Ishikawa (cell line): Measurements from ENCODE around the gene IL12RB2.

Source experiments
- CEBPB ChIP-seq: IDR thresholded peaks from 2 replicates; pipeline ENCODE4 v1.6.1; 2012
- CREB1 ChIP-seq: IDR thresholded peaks from 2 replicates; pipeline ENCODE4 v1.6.1; 2012; ENCODE audit warnings: low read depth
- EP300 ChIP-seq: IDR thresholded peaks from 2 replicates; pipeline ENCODE4 v1.6.1; 2012; ENCODE audit warnings: borderline replicate concordance
- FOXM1 ChIP-seq: IDR thresholded peaks from 2 replicates; pipeline ENCODE4 v1.6.1; 2012; ENCODE audit warnings: low read depth, borderline replicate concordance
- NFIC ChIP-seq: IDR thresholded peaks from 2 replicates; pipeline ENCODE4 v1.6.1; 2012
- REST ChIP-seq: IDR thresholded peaks from 2 replicates; pipeline ENCODE4 v1.6.1; 2012; ENCODE audit warnings: low read depth, mild to moderate bottlenecking
- TAF1 ChIP-seq: IDR thresholded peaks from 2 replicates; pipeline ENCODE4 v1.6.1; 2012; ENCODE audit warnings: low read depth, mild to moderate bottlenecking
- TEAD4 ChIP-seq: IDR thresholded peaks from 2 replicates; pipeline ENCODE4 v1.6.1; 2012
- YY1 ChIP-seq: IDR thresholded peaks from 2 replicates; pipeline ENCODE4 v1.6.1; 2012; ENCODE audit warnings: low read depth
- ZBTB7A ChIP-seq: IDR thresholded peaks from 2 replicates; pipeline ENCODE4 v1.6.1; 2012; ENCODE audit warnings: low read depth
- TF ChIP-seq, protein P1 (sequence below): IDR thresholded peaks from 2 replicates; pipeline ENCODE4 v1.6.1; 2012

GRCh38 chr1:67306547-67306946 is 1.1 kb upstream of the IL12RB2 start:
- no peak for TF ChIP-seq YY1
- no peak for TF ChIP-seq TAF1
- TF ChIP-seq NFIC, result no peak
- no peak for TF ChIP-seq CREB1
- no peak for TF ChIP-seq CEBPB
- TF ChIP-seq EP300, result no peak
- no peak for TF ChIP-seq ZBTB7A
- TF ChIP-seq TEAD4, result no peak
- no peak for TF ChIP-seq REST
- TF ChIP-seq FOXM1, result no peak
- TF ChIP-seq, protein P1, sequence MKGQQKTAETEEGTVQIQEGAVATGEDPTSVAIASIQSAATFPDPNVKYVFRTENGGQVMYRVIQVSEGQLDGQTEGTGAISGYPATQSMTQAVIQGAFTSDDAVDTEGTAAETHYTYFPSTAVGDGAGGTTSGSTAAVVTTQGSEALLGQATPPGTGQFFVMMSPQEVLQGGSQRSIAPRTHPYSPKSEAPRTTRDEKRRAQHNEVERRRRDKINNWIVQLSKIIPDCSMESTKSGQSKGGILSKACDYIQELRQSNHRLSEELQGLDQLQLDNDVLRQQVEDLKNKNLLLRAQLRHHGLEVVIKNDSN, result no peak
